GM23338 (cell line): ENCODE data around the gene CS. TPM values are rescaled to one million over a fixed set of nuclear protein-coding genes. Genes with fewer than 3 reads are reported as not detected.

Source experiments
- ATAC-seq: fragments of 200-7000 bp; cut with Tn5 transposase; 3 replicates; pipeline ENCODE4 v1.9.1; 2020
- DNase-seq: peaks from one replicate; pipeline ENCODE4 v3.0.0-alpha.2; 2015; ENCODE audit warnings: low spot score
- H2AFZ ChIP-seq: fragments of 200-600 bp; sonication (generic); 2 replicates; pipeline ENCODE4 v1.8.0; 2016; ENCODE audit warnings: antibody characterized with exemption, mild to moderate bottlenecking, moderate library complexity
- H3F3A ChIP-seq: fragments of 200-600 bp; sonication (generic); replicated peaks from 2 replicates; pipeline ENCODE4 v1.8.0; 2017; ENCODE audit warnings: antibody characterized with exemption, mixed run types, low read depth
- H3K27ac ChIP-seq: fragments of 200-600 bp; sonication (generic); 2 replicates; pipeline ENCODE4 v1.6.1; 2016; ENCODE audit warnings: low read depth
- H3K27me3 ChIP-seq: fragments of 200-600 bp; sonication (generic); 2 replicates; pipeline ENCODE4 v1.8.0; 2016; ENCODE audit warnings: mild to moderate bottlenecking, mixed run types, moderate library complexity; ENCODE audit not compliant: insufficient read depth
- H3K36me3 ChIP-seq: fragments of 200-600 bp; sonication (generic); 2 replicates; pipeline ENCODE4 v1.8.0; 2016; ENCODE audit warnings: mild to moderate bottlenecking; ENCODE audit not compliant: insufficient read depth
- H3K4me1 ChIP-seq: fragments of 200-600 bp; sonication (generic); 2 replicates; pipeline ENCODE4 v1.8.0; 2016; ENCODE audit warnings: mild to moderate bottlenecking, moderate library complexity; ENCODE audit not compliant: insufficient read depth
- H3K4me2 ChIP-seq: fragments of 200-600 bp; sonication (generic); 2 replicates; pipeline ENCODE4 v1.7.1; 2017; ENCODE audit warnings: mixed run types
- H3K4me3 ChIP-seq: fragments of 200-600 bp; sonication (generic); 2 replicates; pipeline ENCODE4 v1.6.1; 2016; ENCODE audit warnings: mixed run types
- H3K79me2 ChIP-seq: fragments of 200-600 bp; sonication (generic); replicated peaks from 2 replicates; pipeline ENCODE4 v1.8.0; 2017; ENCODE audit warnings: mild to moderate bottlenecking; ENCODE audit not compliant: insufficient read depth
- H3K9me2 ChIP-seq: fragments of 200-600 bp; sonication (generic); 2 replicates; pipeline ENCODE4 v1.8.0; 2017; ENCODE audit not compliant: insufficient read depth
- H4K20me1 ChIP-seq: fragments of 200-600 bp; sonication (generic); replicated peaks from 2 replicates; pipeline ENCODE4 v1.8.0; 2017; ENCODE audit warnings: mild to moderate bottlenecking; ENCODE audit not compliant: insufficient read depth
- H3K27ac Mint-ChIP-seq: 2 replicates; pipeline ENCODE4 v1.8.0; 2020; ENCODE audit warnings: inconsistent platforms, mild to moderate bottlenecking, moderate library complexity, mixed read lengths
- H3K27me3 Mint-ChIP-seq: 3 replicates; pipeline ENCODE4 v1.8.0; 2022; ENCODE audit warnings: low read depth, mild to moderate bottlenecking, moderate library complexity, mixed read lengths, inconsistent platforms; ENCODE audit not compliant: insufficient read depth, poor library complexity
- H3K36me3 Mint-ChIP-seq: 3 replicates; pipeline ENCODE4 v1.8.0; 2021; ENCODE audit warnings: low read depth, mild to moderate bottlenecking, inconsistent platforms, moderate library complexity, mixed read lengths
- H3K4me1 Mint-ChIP-seq: 3 replicates; pipeline ENCODE4 v1.8.0; 2020; ENCODE audit warnings: mild to moderate bottlenecking, inconsistent platforms, mixed read lengths
- H3K4me3 Mint-ChIP-seq: 3 replicates; pipeline ENCODE4 v1.8.0; 2021; ENCODE audit warnings: moderate library complexity, mild to moderate bottlenecking, inconsistent platforms, mixed read lengths
- H3K9me3 Mint-ChIP-seq: 3 replicates; pipeline ENCODE4 v1.8.0; 2020; ENCODE audit warnings: moderate library complexity, mild to moderate bottlenecking, inconsistent platforms, mixed read lengths
- CREB1 ChIP-seq: fragments of 250-450 bp; sonication (Bioruptor Pico); IDR thresholded peaks from 2 replicates; pipeline ENCODE4 v1.5.0; 2020; ENCODE audit warnings: low read depth, mild to moderate bottlenecking, moderate library complexity
- CTCF ChIP-seq, 2 experiments: fragments of 200-600 bp in 1 of 2; sonication (generic) in 1 of 2; conservative IDR thresholded peaks; 2 replicates each; pipeline versions ENCODE4 v1.5.1 to v1.6.1; 2016 to 2017; ENCODE audit warnings: antibody characterized with exemption in 2 of 2, low read depth in 2 of 2, mild to moderate bottlenecking in 2 of 2, moderate library complexity in 1 of 2
- ETS1 ChIP-seq: IDR thresholded peaks from 2 replicates; pipeline ENCODE4 v1.6.1; 2016; ENCODE audit warnings: antibody characterized with exemption
- EZH2 ChIP-seq: fragments of 200-600 bp; sonication (generic); IDR thresholded peaks from one replicate; pipeline ENCODE4 v1.8.0; 2017; ENCODE audit warnings: antibody characterized with exemption, mild to moderate bottlenecking, low read depth; ENCODE audit not compliant: unreplicated experiment
- EZH2phosphoT487 ChIP-seq: fragments of 200-600 bp; sonication (generic); IDR thresholded peaks from one replicate; pipeline ENCODE4 v1.8.1; 2018; ENCODE audit warnings: antibody characterized with exemption; ENCODE audit not compliant: unreplicated experiment
- JUNB ChIP-seq: IDR thresholded peaks from one replicate; pipeline ENCODE4 v1.6.1; 2016; ENCODE audit warnings: antibody characterized with exemption; ENCODE audit not compliant: unreplicated experiment
- NANOG ChIP-seq: IDR thresholded peaks from 2 replicates; pipeline ENCODE4 v1.6.1; 2016; ENCODE audit warnings: antibody characterized with exemption, borderline replicate concordance
- POLR2AphosphoS5 ChIP-seq: IDR thresholded peaks from 2 replicates; pipeline ENCODE4 v1.6.1; 2016; ENCODE audit warnings: antibody characterized with exemption, low read depth
- REST ChIP-seq: IDR thresholded peaks from one replicate; pipeline ENCODE4 v1.6.1; 2018; ENCODE audit warnings: antibody characterized with exemption; ENCODE audit not compliant: unreplicated experiment
- STAT1 ChIP-seq: IDR thresholded peaks from one replicate; pipeline ENCODE4 v1.6.1; 2016; ENCODE audit warnings: antibody characterized with exemption; ENCODE audit not compliant: unreplicated experiment
- ZNF114 ChIP-seq: fragments of 250-450 bp; sonication (Bioruptor Pico); IDR thresholded peaks from 2 replicates; pipeline ENCODE4 v1.5.0; 2020; ENCODE audit warnings: mild to moderate bottlenecking, moderate library complexity
- ZNF331 ChIP-seq: fragments of 250-450 bp; sonication (Bioruptor Pico); IDR thresholded peaks from 2 replicates; pipeline ENCODE4 v1.5.0; 2020; ENCODE audit warnings: low read depth, mild to moderate bottlenecking, moderate library complexity
- ZNF462 ChIP-seq: fragments of 250-450 bp; sonication (Bioruptor Pico); IDR thresholded peaks from 2 replicates; pipeline ENCODE4 v1.5.0; 2020; ENCODE audit warnings: mild to moderate bottlenecking, moderate library complexity
- polyA plus RNA-seq: library from polyadenylated mRNA; unstranded; fragments of >200 nt; fragmentation: Nextera tagmentation; extraction: Ambion mirVana; gene quantifications from 2 replicates; pipeline ENCODE4 v1.2.1, GENCODE V29; 2016
- total RNA-seq: library from RNA; depleted of rRNA; stranded (reverse); fragments of >200 nt; shearing (Covaris generic); gene quantifications from 2 replicates; pipeline ENCODE4 v1.2.3, GENCODE V29; 2014

CS gene
- total and polyA plus RNA-seq, 2 experiments from 2014 or later, result 63.3 to 166 TPM

- Histone ChIP-seq H3K4me3 (no peak overlapping the region), H3K4me2 (no peak overlapping the region), H2AFZ (no peak overlapping the region), H3K27ac (no peak overlapping the region), H4K20me1 (peaks cover 3% of the 10 kb centered on the region; the same call in 1 of the 2 replicates), H3K36me3 (peaks cover 56% of the 10 kb centered on the region), H3K9me2 (no peaks in the 10 kb centered on the region), H3F3A (peaks cover 4% of the 10 kb centered on the region; the same call in 1 of the 2 replicates), H3K4me1 (no peaks in the 10 kb centered on the region), H3K79me2 (no peaks in the 10 kb centered on the region), H3K27me3 (no peaks in the 10 kb centered on the region)
- ATAC-seq (no peak), DNase-seq (no peak)
- Mint-ChIP-seq H3K27ac (no peak overlapping the region), H3K4me1 (no peaks in the 10 kb centered on the region), H3K27me3 (peaks cover 7% of the 10 kb centered on the region), H3K36me3 (peaks cover 73% of the 10 kb centered on the region), H3K9me3 (no peaks in the 10 kb centered on the region), H3K4me3 (no peak overlapping the region)
- TF ChIP-seq NANOG, result no peak
- TF ChIP-seq JUNB, result no peak
- no peak for TF ChIP-seq STAT1
- no peak for TF ChIP-seq POLR2AphosphoS5
- TF ChIP-seq EZH2, result no peak
- no peak for TF ChIP-seq REST
- TF ChIP-seq ZNF462, result no peak
- no peak for TF ChIP-seq CTCF (conservative IDR thresholded peaks at IDR 0.05; ENCODE audit: low read depth in 2 of 2)
- no peak for TF ChIP-seq ZNF114 (CRISPR knock-in tag)
- no peak for TF ChIP-seq CREB1 (CRISPR knock-in tag)
- no peak for TF ChIP-seq ETS1
- TF ChIP-seq EZH2phosphoT487, result no peak
- no peak for TF ChIP-seq ZNF331
These were observed 52.2 kb downstream of the CS start for GRCh38 chr12:56247923-56248322.
